Germinal center (tissue), 1 donor: ENCODE data around the gene CEBPA.

Source experiments
- DNase-seq: peaks from one replicate; pipeline ENCODE4 v3.0.0; 2012; ENCODE audit warnings: mixed read lengths, low spot score

Gene CEBPA

GRCh38 chr19:33271246-33272021 lies 30.9 kb downstream of the CEBPA start:
- DNase-seq: no peak

GRCh38 chr19:33270769-33271168 lies 31.6 kb downstream of the CEBPA start:
- DNase-seq: no peak

- DNase-seq: no peak
Observed at GRCh38 chr19:33269016-33269415, 33.3 kb downstream of the CEBPA start.

GRCh38 chr19:33268162-33268991 lies 34.0 kb downstream of the CEBPA start:
- DNase-seq: no peak

DNA sequence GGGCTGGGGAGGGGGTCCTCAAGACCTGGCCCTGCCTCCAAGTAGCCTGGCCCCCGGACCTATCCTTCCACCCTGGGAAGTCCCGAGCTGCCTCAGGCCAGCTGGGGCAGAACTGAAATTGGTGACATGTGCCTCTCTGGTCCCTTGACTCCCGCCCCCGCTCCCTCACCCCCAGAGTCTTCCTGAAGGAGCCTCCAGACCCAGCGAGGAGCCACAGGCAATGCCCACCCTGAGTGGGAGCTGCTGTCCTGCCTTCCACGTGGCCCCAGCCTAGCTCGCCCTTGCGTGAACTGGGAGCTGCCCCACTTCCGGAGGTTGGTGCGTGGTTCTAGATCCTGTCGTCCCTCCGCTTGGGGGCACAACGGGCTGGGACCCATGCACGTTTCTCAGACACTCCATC lies 34.6 kb downstream of the CEBPA start:
- DNase-seq: no peak

DNA sequence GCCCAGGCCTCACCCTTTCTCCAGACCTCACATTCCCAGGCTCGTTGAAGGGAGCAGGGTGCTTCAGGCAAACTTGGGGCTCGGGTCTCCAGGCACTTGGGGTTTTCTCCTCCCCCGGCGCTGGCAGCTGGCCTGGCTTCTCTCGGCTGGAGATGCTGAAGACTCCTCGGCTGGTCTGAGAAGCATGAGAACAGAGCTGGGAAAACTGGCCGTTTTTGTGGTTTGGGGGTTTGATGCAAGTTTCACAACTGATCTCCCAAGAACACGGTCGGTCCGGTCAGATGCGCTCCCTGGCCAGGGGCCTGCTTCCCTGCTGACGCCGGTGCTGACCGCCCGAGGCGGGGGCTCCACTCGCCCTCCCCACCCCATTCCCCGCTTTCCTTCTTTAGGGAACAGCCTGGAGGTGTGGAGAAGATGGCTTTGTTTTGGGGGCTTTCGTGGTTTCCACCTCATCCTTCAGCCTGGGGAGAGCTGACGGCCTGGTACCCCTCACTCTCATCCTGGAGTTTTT lies 35.3 kb downstream of the CEBPA start:
- DNase-seq: no peak

DNA sequence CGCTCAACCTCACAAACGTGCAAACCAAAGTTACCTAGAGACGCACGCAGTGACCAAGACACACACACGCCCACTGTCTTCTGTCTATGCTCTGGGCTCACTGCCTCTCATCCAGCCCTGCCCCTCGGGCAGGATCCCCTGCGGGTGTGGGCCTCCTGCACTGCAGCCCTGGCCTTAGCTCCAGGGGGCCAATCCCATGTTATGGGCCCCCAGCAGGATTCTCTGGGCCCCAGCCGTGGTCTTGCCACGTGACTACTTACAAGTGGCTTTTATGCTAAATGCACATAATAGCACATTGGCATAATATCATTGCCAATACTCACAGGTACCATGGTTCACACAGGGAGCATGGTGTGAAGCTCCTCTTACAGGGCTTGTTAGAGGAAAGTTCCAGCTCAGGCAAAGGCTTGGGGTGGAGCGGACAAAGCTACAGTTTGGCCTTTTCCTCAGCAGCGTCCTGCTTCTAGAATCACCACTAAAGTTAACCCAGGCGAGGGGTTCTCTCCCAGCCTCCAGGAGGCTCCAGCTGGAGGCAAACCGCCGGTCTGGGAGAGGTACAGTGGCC lies 37.4 kb downstream of the CEBPA start:
- no peak for DNase-seq

GRCh38 chr19:33263325-33264023 lies 38.9 kb downstream of the CEBPA start:
- no peak for DNase-seq

GRCh38 chr19:33261511-33262189 lies 40.7 kb downstream of the CEBPA start:
- DNase-seq: no peak

- no peak for DNase-seq
Observed at GRCh38 chr19:33260628-33261418, 41.5 kb downstream of the CEBPA start.

DNA sequence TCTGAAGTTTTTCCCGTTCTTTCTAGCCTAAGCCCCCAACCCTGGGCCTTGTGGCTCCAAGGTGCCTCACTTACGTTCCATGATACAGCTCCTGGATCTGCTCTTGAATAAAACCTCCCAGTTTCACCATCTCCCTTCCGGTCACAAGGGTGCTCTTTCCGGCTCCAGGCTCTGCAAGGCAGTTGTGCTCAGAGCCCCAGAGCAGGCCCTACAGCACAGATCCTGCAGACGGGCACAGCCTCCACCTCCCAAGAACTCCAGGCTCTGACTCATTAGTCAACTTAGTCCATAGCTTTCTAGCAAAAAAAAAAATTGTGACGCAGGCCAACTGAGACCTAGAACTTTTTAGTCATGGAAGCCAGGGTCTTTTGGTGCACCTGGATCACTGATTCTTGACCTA lies 42.8 kb downstream of the CEBPA start:
- DNase-seq: no peak

GRCh38 chr19:33257828-33258227 lies 44.5 kb downstream of the CEBPA start:
- DNase-seq: no peak

GRCh38 chr19:33256261-33256660 lies 46.1 kb downstream of the CEBPA start:
- no peak for DNase-seq

- no peak for DNase-seq
Observed at GRCh38 chr19:33255781-33256180, 46.6 kb downstream of the CEBPA start.

- no peak for DNase-seq
Observed at GRCh38 chr19:33254245-33254824, 48.0 kb downstream of the CEBPA start.

DNA sequence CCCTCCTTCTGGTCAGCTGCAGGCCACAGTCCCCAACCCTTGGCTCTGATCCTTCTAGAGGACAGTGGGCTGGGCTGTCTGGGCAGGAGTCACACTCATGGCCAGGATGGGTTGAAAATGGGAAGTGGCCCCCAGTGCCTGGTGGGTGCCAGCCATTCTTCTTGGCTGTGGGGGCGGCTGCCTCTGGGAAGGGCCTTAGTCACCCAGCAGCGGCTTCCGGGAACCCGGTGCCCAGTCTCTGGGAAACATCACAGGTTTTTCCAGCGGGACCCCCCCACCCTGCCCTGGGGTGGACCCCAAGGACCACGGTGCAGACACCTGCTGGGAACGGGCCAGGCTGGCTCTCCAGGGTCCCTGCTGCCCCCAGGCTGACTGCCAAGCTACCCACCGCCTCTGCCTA lies 49.4 kb downstream of the CEBPA start:
- DNase-seq: no peak

- no peak for DNase-seq
Observed at GRCh38 chr19:33252418-33252962, 49.8 kb downstream of the CEBPA start.

- no peak for DNase-seq
Observed at GRCh38 chr19:33251526-33252090, 50.7 kb downstream of the CEBPA start.

- DNase-seq: no peak
Observed at GRCh38 chr19:33251076-33251475, 51.3 kb downstream of the CEBPA start.

- no peak for DNase-seq
Observed at GRCh38 chr19:33250500-33250899, 51.8 kb downstream of the CEBPA start.
